HG03442 (cell line): Measurements from ENCODE around the gene KCTD3.

Experiments
- ATAC-seq: cut with Tn5 transposase; IDR thresholded peaks from one replicate; pipeline ENCODE4 v1.9.1; 2021; ENCODE audit warnings: mild to moderate bottlenecking, moderate library complexity; ENCODE audit not compliant: unreplicated experiment

KCTD3 gene

GRCh38 chr1:215566556-215567490 lies at the start of gene KCTD3:
Gene KCTD3 (plus strand): TSS chr1:215567304. CDS start chr1:215567686, 382 bp downstream.
- ATAC-seq = peak; percentile 65

DNA sequence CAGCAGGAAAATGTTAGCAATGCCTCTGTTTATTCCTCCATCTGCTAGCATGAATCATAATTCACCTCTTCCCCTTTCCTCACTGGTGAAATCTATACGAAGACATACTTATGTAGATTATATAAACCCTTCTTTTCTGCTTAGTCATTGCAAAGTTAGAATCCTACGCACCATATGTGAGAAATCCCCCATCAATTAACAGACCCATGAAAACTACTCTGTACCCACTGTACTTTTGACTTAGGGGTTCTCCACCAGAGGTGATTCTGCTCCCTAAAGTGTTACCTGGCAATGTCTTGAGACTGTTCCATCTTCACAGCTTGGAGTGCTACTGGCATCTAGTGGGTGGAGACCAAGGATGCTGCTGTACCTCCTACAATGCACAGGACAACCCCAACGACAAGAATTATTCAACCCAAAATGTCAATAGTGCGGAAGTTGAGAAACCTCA lies 49.6 kb upstream of the KCTD3 start:
- ATAC-seq = no peak

DNA sequence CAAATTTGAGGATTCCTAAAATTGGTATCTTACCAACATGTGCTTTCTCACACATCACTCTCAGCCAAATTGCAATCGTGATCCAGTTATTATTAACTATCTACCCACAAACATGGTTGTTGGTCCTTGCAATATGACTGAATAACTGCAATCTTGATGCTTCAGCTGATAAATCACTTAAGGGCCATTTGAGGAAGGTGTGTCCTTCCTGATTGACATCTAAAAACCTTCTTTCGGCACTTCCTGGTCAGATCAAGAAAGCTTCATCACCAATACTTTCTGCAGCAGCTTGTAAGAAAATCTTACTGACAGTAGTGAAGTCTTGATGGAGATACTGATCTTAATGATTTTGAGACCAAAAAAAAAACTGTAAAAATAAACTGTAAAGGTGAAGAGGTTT lies 48.5 kb upstream of the KCTD3 start:
- no peak for ATAC-seq

GRCh38 chr1:215521279-215521678 lies 45.8 kb upstream of the KCTD3 start:
- no peak for ATAC-seq

DNA sequence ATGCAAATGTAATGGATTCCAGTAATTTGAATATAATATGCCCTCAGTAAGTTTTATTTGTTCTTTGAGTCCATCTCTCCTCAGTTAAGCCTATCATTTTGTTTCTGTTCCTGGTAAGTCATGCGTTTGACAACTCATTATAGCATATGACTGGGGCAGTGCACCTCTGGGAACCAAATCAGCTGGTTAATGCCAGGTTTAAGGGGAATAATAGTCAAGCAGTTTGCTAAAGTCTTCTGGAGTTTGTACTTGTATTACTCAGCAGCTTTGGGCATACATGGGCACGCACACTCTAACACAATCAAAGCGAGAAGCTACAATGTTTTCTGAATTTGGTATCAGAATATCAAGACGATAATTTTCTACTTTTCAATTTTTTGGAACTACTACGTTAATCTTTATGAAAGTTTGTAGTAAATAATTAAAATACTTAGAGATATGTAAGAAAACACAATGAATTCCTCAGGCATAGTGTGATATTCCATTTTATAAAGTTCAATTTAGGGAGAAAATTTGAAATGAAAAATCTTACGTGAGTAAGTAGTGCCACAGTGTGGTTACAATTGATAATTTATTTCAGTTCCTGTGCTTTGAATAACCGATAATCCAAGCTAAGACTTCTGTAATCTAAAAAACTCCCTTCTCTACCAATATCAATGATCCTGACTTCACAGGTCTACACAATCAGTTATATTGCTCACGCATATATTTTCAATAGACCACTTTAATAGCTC lies 43.8 kb upstream of the KCTD3 start:
- no peak for ATAC-seq

DNA sequence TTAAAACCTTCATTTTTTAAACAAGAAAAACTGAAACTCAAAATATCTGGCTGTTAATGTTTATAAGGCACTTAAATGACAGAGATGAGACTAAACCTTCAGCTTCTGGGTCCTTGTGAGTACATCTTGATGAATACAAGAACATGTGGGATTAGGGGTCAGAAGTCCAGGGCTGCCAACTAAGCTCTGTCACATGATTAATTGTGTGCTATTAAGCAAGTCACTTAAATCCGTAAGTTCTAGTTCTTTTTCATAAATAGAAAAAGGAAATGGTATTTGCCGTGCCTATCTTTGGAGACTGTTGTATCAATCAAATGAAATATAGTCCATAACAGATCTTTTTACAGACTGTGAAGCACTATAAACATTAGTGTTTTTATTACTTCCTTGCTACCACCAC lies 43.2 kb upstream of the KCTD3 start:
- ATAC-seq = no peak

- peak; percentile 62 for ATAC-seq
Measured at GRCh38 chr1:215526147-215526845, 40.8 kb upstream of the KCTD3 start.

- no peak for ATAC-seq
Measured at GRCh38 chr1:215526846-215527151, 40.3 kb upstream of the KCTD3 start.

GRCh38 chr1:215529111-215529510 lies 38.0 kb upstream of the KCTD3 start:
- ATAC-seq = peak; percentile 61

DNA sequence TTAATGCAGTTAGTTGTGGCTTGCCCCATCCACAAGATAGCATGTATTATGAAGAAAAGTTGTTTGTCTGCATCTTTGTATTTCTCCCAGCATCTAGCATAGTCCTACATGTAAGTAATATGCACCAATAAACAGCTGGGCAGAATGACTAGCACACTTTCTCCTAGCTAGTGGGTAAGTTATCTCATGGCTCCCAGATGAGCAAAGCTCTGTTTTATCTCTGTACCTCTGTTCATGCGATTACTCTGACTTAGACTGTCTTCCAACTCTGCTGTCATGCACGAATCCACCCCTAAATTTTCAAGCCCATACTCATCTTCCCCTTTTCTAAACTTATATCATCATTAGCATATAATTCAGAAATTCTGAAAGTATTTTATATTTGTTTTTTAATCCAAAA lies 37.5 kb upstream of the KCTD3 start:
- no peak for ATAC-seq

GRCh38 chr1:215530401-215530984 lies 36.6 kb upstream of the KCTD3 start:
- ATAC-seq = no peak

GRCh38 chr1:215539803-215540570 lies 27.1 kb upstream of the KCTD3 start:
- ATAC-seq = no peak

DNA sequence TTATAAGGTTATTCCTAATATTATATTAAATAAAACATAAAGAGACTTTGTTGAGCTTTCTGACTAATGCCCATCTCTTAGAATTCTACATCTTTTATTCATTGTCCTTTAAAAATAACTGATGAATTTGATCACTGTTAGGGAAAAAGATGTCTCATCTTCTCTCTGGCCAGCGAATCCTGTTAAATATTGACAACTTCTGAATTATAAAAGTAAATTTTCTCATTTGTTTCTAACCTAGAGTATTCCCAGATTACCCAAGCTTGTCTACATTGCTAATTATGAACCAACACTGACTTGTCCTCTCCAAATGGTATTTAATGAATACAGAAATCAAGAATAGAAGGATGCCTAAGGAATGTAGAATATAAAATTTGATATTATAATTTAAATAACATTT lies 24.8 kb upstream of the KCTD3 start:
- no peak for ATAC-seq

DNA sequence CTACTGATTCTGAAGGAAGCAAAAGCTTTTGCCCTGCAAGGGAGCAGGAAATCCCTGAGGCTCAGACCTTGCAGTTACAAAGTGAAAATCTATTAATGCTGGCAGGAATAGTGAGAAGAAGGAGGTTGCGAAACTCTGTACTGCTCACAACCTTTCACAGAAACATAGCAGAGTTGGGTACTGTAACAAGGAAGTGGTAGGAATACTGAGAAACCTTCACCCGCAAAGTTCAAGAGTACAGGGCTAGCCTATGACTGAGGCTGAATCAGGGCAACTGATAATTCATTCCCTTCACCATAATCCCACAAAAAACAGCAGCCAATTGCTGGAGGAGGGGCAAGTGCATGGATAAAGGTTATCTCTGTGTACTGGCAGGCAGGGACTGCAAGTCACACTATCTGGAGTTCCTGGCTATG lies 23.9 kb upstream of the KCTD3 start:
- peak; percentile 98 for ATAC-seq

- no peak for ATAC-seq
Measured at GRCh38 chr1:215543806-215544205, 23.3 kb upstream of the KCTD3 start.

- ATAC-seq = no peak
Measured at GRCh38 chr1:215544566-215544965, 22.5 kb upstream of the KCTD3 start.

DNA sequence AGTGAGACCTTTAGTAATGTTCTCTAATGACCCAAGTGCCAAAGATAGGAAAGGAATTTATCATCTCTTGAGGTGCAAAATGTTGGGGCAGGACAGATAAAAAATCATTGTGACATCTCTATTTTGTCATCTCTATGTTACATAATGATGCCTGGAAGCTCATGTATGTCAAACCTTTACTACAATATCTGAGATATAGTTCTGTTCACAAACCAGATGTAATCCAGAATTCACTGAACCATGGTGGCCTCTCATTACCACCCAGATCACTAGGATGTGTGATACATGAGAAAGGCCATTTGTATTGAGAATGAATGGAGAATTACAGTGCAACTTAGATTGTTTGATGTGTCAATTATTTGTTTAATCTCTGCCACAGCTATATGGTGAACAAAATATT lies 22.0 kb upstream of the KCTD3 start:
- ATAC-seq = no peak

- ATAC-seq = no peak
Measured at GRCh38 chr1:215547011-215547410, 20.1 kb upstream of the KCTD3 start.

DNA sequence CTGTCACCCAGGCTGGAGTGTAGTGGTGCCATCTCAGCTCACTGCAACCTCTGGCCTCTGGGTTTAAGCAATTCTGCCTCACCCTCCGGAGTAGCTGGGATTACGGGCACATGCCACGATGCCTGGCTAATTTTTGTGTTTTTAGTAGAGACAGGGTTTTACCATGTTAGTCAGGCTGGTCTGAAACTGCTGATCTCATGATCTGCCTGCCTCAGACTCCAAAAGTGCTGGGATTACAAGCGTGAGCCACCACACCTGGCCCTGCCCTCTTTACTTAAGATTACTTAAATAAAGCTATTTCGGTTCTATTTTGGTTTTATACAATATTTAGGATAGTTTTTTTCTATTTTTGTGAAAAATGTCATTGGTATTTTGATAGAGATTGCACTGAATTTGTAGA lies 15.3 kb upstream of the KCTD3 start:
- no peak for ATAC-seq

GRCh38 chr1:215554865-215555264 lies 12.2 kb upstream of the KCTD3 start:
- no peak for ATAC-seq
